ENCODE results near the gene CHMP5. TPM values are rescaled to one million over a fixed set of nuclear protein-coding genes. Genes with fewer than 3 reads are reported as not detected.

The CHMP5 gene
- polyA plus RNA-seq, 2 of the 4 experiments (the other 2 are of a cell fraction): 108 to 187 TPM

GRCh38 chr9:33288828-33289483 is 24.1 kb downstream of the CHMP5 start:
- ChIA-PET CTCF (interaction anchor here (0.7 to 7.1 kb wide), 6 partner anchors 13 to 434 kb away, joined by 3 to 63 read pairs (median 14); no protein-coding TSS in a partner anchor), POLR2A (interaction anchor here (0.7 kb wide), 1 partner anchor 92 kb away, joined by 3 read pairs; no protein-coding TSS in a partner anchor)
- DNase-seq (ENCODE audit: low read depth in 1 of 2, low spot score in 1 of 2) (no peak), FAIRE-seq (no peak), ATAC-seq (no peak)
- Histone ChIP-seq H3K9me3 (no peaks in the 10 kb centered on the region), H3K27ac (peak overlapping the region; percentile 91 to 99), H3K4me3 (no peak overlapping the region; the same call in 2 of the 3 replicates), H3K4me2 (peak overlapping the region; percentile 91), H3K4me1 (peaks cover 48% of the 10 kb centered on the region)
- TF ChIP-seq HOXB13 (CRISPR knock-in tag; IDR thresholded peaks at IDR 0.05; ENCODE audit: low read depth): no peak
- no peak for TF ChIP-seq POLR2AphosphoS2 (conservative IDR thresholded peaks at IDR 0.05; ENCODE audit: low read length)
- no peak for TF ChIP-seq RAD21 (conservative IDR thresholded peaks at IDR 0.05 in 1 of 2, IDR thresholded peaks at IDR 0.05 in 1 of 2)
- no peak for TF ChIP-seq MAFK (IDR thresholded peaks at IDR 0.05; ENCODE audit: partially characterized antibody)
- TF ChIP-seq BHLHE40 (IDR thresholded peaks at IDR 0.05; ENCODE audit: low read depth, low read length): no peak
- no peak for TF ChIP-seq PBX3 (IDR thresholded peaks at IDR 0.05)
- TF ChIP-seq NPAS2 (CRISPR knock-in tag; IDR thresholded peaks at IDR 0.05; ENCODE audit: borderline replicate concordance): no peak
- no peak for TF ChIP-seq TFCP2L1 (CRISPR knock-in tag; IDR thresholded peaks at IDR 0.05)
- TF ChIP-seq FOSL2 (IDR thresholded peaks at IDR 0.05): no peak
- no peak for TF ChIP-seq FOSL2 (CRISPR knock-in tag; IDR thresholded peaks at IDR 0.05)
- TF ChIP-seq ZFP36 (IDR thresholded peaks at IDR 0.05; ENCODE audit: borderline replicate concordance, partially characterized antibody): no peak
- no peak for TF ChIP-seq RNF2 (IDR thresholded peaks at IDR 0.05; ENCODE audit: borderline replicate concordance, low read depth)
- no peak for TF ChIP-seq TP53 (CRISPR knock-in tag; IDR thresholded peaks at IDR 0.05)
- TF ChIP-seq GATA3 (IDR thresholded peaks at IDR 0.05; ENCODE audit: borderline replicate concordance): no peak
- no peak for TF ChIP-seq CBX2 (IDR thresholded peaks at IDR 0.05; ENCODE audit: borderline replicate concordance, low read depth)
- TF ChIP-seq KDM5A (IDR thresholded peaks at IDR 0.05): no peak
- WGBS (ENCODE audit: missing lambda C conversion rate): 71% methylated on average over 8 of the region's 14 CpGs

- TF ChIP-seq SREBF2 (IDR thresholded peaks at IDR 0.05) (no peak), POLR2A (IDR thresholded peaks at IDR 0.05; ENCODE audit: low read length) (no peak), ZSCAN20 (CRISPR knock-in tag; IDR thresholded peaks at IDR 0.05) (no peak), GATA3 (IDR thresholded peaks at IDR 0.05; ENCODE audit: borderline replicate concordance) (no peak), ZFP36 (IDR thresholded peaks at IDR 0.05; ENCODE audit: borderline replicate concordance, partially characterized antibody) (no peak), ATOH8 (CRISPR knock-in tag; IDR thresholded peaks at IDR 0.05; ENCODE audit: low read depth) (no peak), FOXS1 (CRISPR knock-in tag; IDR thresholded peaks at IDR 0.05) (no peak), RNF2 (IDR thresholded peaks at IDR 0.05; ENCODE audit: borderline replicate concordance, low read depth) (no peak), JUN (IDR thresholded peaks at IDR 0.05) (no peak), RARB (CRISPR knock-in tag; IDR thresholded peaks at IDR 0.05) (no peak), MAX (IDR thresholded peaks at IDR 0.05) (no peak), HMGXB4 (CRISPR knock-in tag; IDR thresholded peaks at IDR 0.05; ENCODE audit: borderline replicate concordance) (no peak), CHD2 (IDR thresholded peaks at IDR 0.05; ENCODE audit: low read length, partially characterized antibody) (no peak), HDAC2 (IDR thresholded peaks at IDR 0.05) (no peak), BCL3 (IDR thresholded peaks at IDR 0.05) (no peak), USF2 (IDR thresholded peaks at IDR 0.05) (no peak), SMC3 (IDR thresholded peaks at IDR 0.05) (no peak), ZNF302 (CRISPR knock-in tag; IDR thresholded peaks at IDR 0.05) (no peak), TFCP2L1 (CRISPR knock-in tag; IDR thresholded peaks at IDR 0.05) (no peak)
- Histone ChIP-seq H3K4me3 (peak overlapping the region; percentile 66), H3K4me1 (peaks cover 48% of the 10 kb centered on the region), H3K27ac (peak overlapping the region; percentile 91 to 99), H3K4me2 (peak overlapping the region; percentile 91), H3K9me3 (no peaks in the 10 kb centered on the region)
- 59% methylated on average over 7 of the region's 12 CpGs for WGBS (ENCODE audit: missing lambda C conversion rate)
- POLR2A ChIA-PET: interaction anchor here (0.5 to 1.7 kb wide), 13 partner anchors 11 to 265 kb away, joined by 3 to 13 read pairs (median 5); partner anchors contain the start of genes B4GALT1, DNAJA1 and NOL6
- CTCF ChIA-PET: interaction anchor here (0.7 to 3.1 kb wide), 8 partner anchors 85 to 433 kb away, joined by 3 to 32 read pairs (median 4); partner anchors contain the start of gene AQP3
- ATAC-seq (no peak; a peak in 2 of 6 replicates), FAIRE-seq (no peak), DNase-seq (ENCODE audit: low read depth in 1 of 2, low spot score in 1 of 2) (no peak)
Measured at GRCh38 chr9:33289496-33289895, 24.6 kb downstream of the CHMP5 start.
